Measurements from ENCODE around the gene RASGRF1. TPM values are rescaled to one million over a fixed set of nuclear protein-coding genes. Genes with fewer than 3 reads are reported as not detected.

Gene RASGRF1
- total RNA-seq, 1 donor from 2014 or later, result 0.41 TPM

- no peak overlapping the region for H3K27ac Mint-ChIP-seq
- no peak overlapping the region for H3K4me3 Mint-ChIP-seq
- H3K9me3 Mint-ChIP-seq, result no peaks in the 10 kb centered on the region
- TF ChIP-seq, protein P1, sequence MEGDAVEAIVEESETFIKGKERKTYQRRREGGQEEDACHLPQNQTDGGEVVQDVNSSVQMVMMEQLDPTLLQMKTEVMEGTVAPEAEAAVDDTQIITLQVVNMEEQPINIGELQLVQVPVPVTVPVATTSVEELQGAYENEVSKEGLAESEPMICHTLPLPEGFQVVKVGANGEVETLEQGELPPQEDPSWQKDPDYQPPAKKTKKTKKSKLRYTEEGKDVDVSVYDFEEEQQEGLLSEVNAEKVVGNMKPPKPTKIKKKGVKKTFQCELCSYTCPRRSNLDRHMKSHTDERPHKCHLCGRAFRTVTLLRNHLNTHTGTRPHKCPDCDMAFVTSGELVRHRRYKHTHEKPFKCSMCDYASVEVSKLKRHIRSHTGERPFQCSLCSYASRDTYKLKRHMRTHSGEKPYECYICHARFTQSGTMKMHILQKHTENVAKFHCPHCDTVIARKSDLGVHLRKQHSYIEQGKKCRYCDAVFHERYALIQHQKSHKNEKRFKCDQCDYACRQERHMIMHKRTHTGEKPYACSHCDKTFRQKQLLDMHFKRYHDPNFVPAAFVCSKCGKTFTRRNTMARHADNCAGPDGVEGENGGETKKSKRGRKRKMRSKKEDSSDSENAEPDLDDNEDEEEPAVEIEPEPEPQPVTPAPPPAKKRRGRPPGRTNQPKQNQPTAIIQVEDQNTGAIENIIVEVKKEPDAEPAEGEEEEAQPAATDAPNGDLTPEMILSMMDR (conservative IDR thresholded peaks at IDR 0.05), result no peak
- no peaks in the 10 kb centered on the region for H3K36me3 Mint-ChIP-seq
- H3K27me3 Mint-ChIP-seq, result peaks cover 12% of the 10 kb centered on the region
- H3K4me1 Mint-ChIP-seq (ENCODE audit: unreplicated experiment), result peaks cover 6% of the 10 kb centered on the region
- no peak for DNase-seq (ENCODE audit: extremely low spot score, unreplicated experiment)
These were observed 23.3 kb downstream of the RASGRF1 start for GRCh38 chr15:79067072-79067833.

DNA sequence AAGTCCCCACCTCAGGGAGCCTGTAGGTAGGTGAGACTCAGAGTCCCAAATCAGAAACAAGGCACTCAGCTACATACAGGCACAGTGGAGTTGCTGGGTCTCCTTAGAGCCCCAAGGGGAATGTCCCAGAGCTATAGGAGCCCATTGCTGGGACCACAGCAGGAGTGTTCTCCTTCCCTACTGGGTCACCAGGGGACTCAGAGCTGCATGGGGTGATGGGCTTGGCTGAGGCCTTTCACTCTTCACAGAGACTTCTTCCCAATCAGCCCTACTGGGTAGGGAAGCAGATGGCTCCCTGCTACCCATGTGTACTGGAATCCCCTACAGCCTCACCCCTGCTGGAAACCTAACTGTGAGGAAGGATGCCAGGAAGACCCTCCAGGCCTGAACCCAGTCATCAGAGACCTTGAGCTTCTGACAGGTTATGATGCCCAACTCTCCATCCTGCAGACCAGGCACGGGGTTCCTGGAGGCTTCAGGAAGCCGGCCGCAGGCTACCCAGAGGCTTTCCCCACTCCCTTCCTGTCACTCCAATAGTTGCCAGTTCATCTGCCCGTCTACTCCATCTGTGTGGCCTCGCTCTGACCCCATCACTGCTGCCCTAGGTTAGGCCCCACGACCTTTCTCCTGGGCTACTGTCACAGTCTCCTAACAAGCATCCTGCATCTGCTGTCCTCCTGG is 24.0 kb downstream of the RASGRF1 start:
- Mint-ChIP-seq H3K27me3 (peaks cover 19% of the 10 kb centered on the region), H3K36me3 (no peaks in the 10 kb centered on the region), H3K4me1 (ENCODE audit: unreplicated experiment) (peaks cover 6% of the 10 kb centered on the region), H3K9me3 (no peaks in the 10 kb centered on the region), H3K4me3 (no peak overlapping the region), H3K27ac (no peak overlapping the region)
- TF ChIP-seq, protein P1 (conservative IDR thresholded peaks at IDR 0.05), result no peak
- DNase-seq (ENCODE audit: extremely low spot score, unreplicated experiment), result no peak

- H3K27ac Mint-ChIP-seq, result no peak overlapping the region
- no peak overlapping the region for H3K4me3 Mint-ChIP-seq
- TF ChIP-seq, protein P1 (conservative IDR thresholded peaks at IDR 0.05), result peak; percentile 46
- peaks cover 6% of the 10 kb centered on the region for H3K4me1 Mint-ChIP-seq (ENCODE audit: unreplicated experiment)
- H3K9me3 Mint-ChIP-seq, result no peaks in the 10 kb centered on the region
- no peak for DNase-seq (ENCODE audit: extremely low spot score, unreplicated experiment)
- no peaks in the 10 kb centered on the region for H3K36me3 Mint-ChIP-seq
- peaks cover 21% of the 10 kb centered on the region for H3K27me3 Mint-ChIP-seq
These were observed 24.7 kb downstream of the RASGRF1 start for GRCh38 chr15:79065706-79066376.

DNA sequence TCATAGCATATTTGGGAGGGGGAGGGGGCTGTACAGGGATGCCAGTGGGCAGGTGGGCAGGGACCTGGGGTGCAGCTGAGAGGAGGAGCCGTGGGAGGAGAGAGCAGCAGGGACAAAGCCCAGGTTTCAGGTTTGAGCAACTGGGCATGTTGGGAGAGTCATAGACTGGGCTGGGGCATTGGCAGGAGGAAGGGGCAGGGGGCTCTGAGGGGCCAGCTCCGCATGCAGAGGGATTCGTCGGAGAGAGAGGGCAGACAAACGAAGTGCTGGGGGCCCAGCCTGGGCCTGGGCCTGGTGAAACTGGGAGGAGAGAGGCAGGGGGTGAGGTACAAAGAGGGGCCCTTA is 25.2 kb downstream of the RASGRF1 start:
- TF ChIP-seq, protein P1 (conservative IDR thresholded peaks at IDR 0.05), result no peak
- Mint-ChIP-seq H3K4me3 (no peak overlapping the region), H3K4me1 (ENCODE audit: unreplicated experiment) (peaks cover 6% of the 10 kb centered on the region), H3K9me3 (no peaks in the 10 kb centered on the region), H3K36me3 (no peaks in the 10 kb centered on the region), H3K27ac (no peak overlapping the region), H3K27me3 (peaks cover 23% of the 10 kb centered on the region)
- no peak for DNase-seq (ENCODE audit: extremely low spot score, unreplicated experiment)

GRCh38 chr15:79064496-79064895 is 26.1 kb downstream of the RASGRF1 start:
- Mint-ChIP-seq H3K27me3 (peaks cover 29% of the 10 kb centered on the region), H3K27ac (no peak overlapping the region)

More at GRCh38 chr15:79064496-79064895, 26.1 kb downstream of the RASGRF1 start:
- no peak for DNase-seq (ENCODE audit: extremely low spot score, unreplicated experiment)
- TF ChIP-seq, protein P1 (conservative IDR thresholded peaks at IDR 0.05), result no peak
- Mint-ChIP-seq H3K4me3 (no peak overlapping the region), H3K36me3 (no peaks in the 10 kb centered on the region), H3K9me3 (no peaks in the 10 kb centered on the region), H3K4me1 (ENCODE audit: unreplicated experiment) (peaks cover 6% of the 10 kb centered on the region)
